ENCODE measurements around the gene LOC128125822.

LOC128125822 gene

GRCh38 chr6:63554782-63555181 is 17.5 kb upstream of the LOC128125822 start:
- no peak for ATAC-seq
- DNase-seq (ENCODE audit: low spot score): no peak

- no peak for ATAC-seq
Observed at GRCh38 chr6:63556369-63556768, 15.9 kb upstream of the LOC128125822 start.

GRCh38 chr6:63558278-63558677 is 14.0 kb upstream of the LOC128125822 start:
- no peak for DNase-seq (ENCODE audit: low spot score)
- no peak for ATAC-seq

More at GRCh38 chr6:63556369-63556768, 15.9 kb upstream of the LOC128125822 start:
- DNase-seq (ENCODE audit: low spot score): no peak

- no peak for ATAC-seq
- DNase-seq (ENCODE audit: low spot score): no peak
Observed at GRCh38 chr6:63560801-63561287, 11.4 kb upstream of the LOC128125822 start.

- no peak for ATAC-seq
- no peak for DNase-seq (ENCODE audit: low spot score)
Observed at GRCh38 chr6:63561288-63561687, 11.0 kb upstream of the LOC128125822 start.

- DNase-seq (ENCODE audit: low spot score) (no peak), ATAC-seq (no peak)
Observed at GRCh38 chr6:63563235-63563634, 9.0 kb upstream of the LOC128125822 start.

- ATAC-seq (peak; percentile 75), DNase-seq (ENCODE audit: low spot score) (peak; percentile 65)
Observed at GRCh38 chr6:63565058-63565726, 7.1 kb upstream of the LOC128125822 start.

- ATAC-seq: peak; percentile 15
- no peak for DNase-seq (ENCODE audit: low spot score)
Observed at GRCh38 chr6:63565727-63566596, 6.3 kb upstream of the LOC128125822 start.

- ATAC-seq: no peak
- DNase-seq (ENCODE audit: low spot score): no peak
Observed at GRCh38 chr6:63567966-63568365, 4.3 kb upstream of the LOC128125822 start.

GRCh38 chr6:63571361-63572043 is 778 bp upstream of the LOC128125822 start:
- DNase-seq (ENCODE audit: low spot score) (peak; percentile 92), ATAC-seq (peak; percentile 28)

- ATAC-seq (peak; percentile 24), DNase-seq (ENCODE audit: low spot score) (no peak)
Observed at GRCh38 chr6:63572747-63573075, 431 bp downstream of the LOC128125822 start.

- peak; percentile 46 for ATAC-seq
- DNase-seq (ENCODE audit: low spot score): peak; percentile 86
Observed at GRCh38 chr6:63573076-63573898, 1.0 kb downstream of the LOC128125822 start.

- ATAC-seq: peak; percentile 10
- DNase-seq (ENCODE audit: low spot score): peak; percentile 58
Observed at GRCh38 chr6:63573899-63574553, 1.7 kb downstream of the LOC128125822 start.

GRCh38 chr6:63574554-63574900 is 2.2 kb downstream of the LOC128125822 start:
- ATAC-seq (no peak), DNase-seq (ENCODE audit: low spot score) (no peak)

GRCh38 chr6:63576147-63576772 is 4.0 kb downstream of the LOC128125822 start:
- ATAC-seq (no peak), DNase-seq (ENCODE audit: low spot score) (no peak)

GRCh38 chr6:63576985-63577712 is 4.9 kb downstream of the LOC128125822 start:
- DNase-seq (ENCODE audit: low spot score) (no peak), ATAC-seq (no peak)

- ATAC-seq (no peak), DNase-seq (ENCODE audit: low spot score) (no peak)
Observed at GRCh38 chr6:63578757-63579156, 6.5 kb downstream of the LOC128125822 start.

- ATAC-seq: peak; percentile 24
- no peak for DNase-seq (ENCODE audit: low spot score)
Observed at GRCh38 chr6:63579937-63580703, 7.8 kb downstream of the LOC128125822 start.

GRCh38 chr6:63580704-63580961 is 8.4 kb downstream of the LOC128125822 start:
- no peak for ATAC-seq
- DNase-seq (ENCODE audit: low spot score): no peak

Data from left lobe of liver (tissue), 2 donors.